Thoracic aorta (tissue), 2 donors: Measurements from ENCODE around the gene DUOXA1. TPM values are rescaled to one million over a fixed set of nuclear protein-coding genes. Genes with fewer than 3 reads are reported as not detected.

ENCODE experiments used
- ATAC-seq: fragments of 150-250 bp; one replicate; pipeline ENCODE4 v1.8.0; 2017; ENCODE audit warnings: low read depth; ENCODE audit not compliant: insufficient number of reproducible peaks, low FRiP score
- DNase-seq: peaks from one replicate; pipeline ENCODE4 v3.0.0-alpha.2; 2020; ENCODE audit warnings: low spot score
- H3K27ac ChIP-seq, 2 donors: fragments of 200-600 bp; sonication (generic); 1 replicate in 1 of 2; 2 replicates in 1 of 2; pipeline ENCODE4 v1.5.1; 2016; ENCODE audit warnings: mild to moderate bottlenecking in 2 of 2, moderate library complexity in 2 of 2
- H3K27me3 ChIP-seq: fragments of 200-600 bp; sonication (generic); replicated peaks from 2 replicates; pipeline ENCODE4 v1.6.0; 2016; ENCODE audit warnings: mild to moderate bottlenecking; ENCODE audit not compliant: insufficient read depth
- H3K36me3 ChIP-seq: fragments of 200-600 bp; sonication (generic); one replicate; pipeline ENCODE4 v1.5.1; 2016
- H3K4me1 ChIP-seq, 2 donors: fragments of 200-600 bp; sonication (generic); 1 replicate in 1 of 2; 2 replicates in 1 of 2; pipeline versions ENCODE4 v1.5.1 to v1.6.0; 2016; ENCODE audit warnings: low read depth in 2 of 2, mild to moderate bottlenecking in 1 of 2; ENCODE audit not compliant: control insufficient read depth in 1 of 2
- H3K4me3 ChIP-seq: fragments of 200-600 bp; sonication (generic); 2 replicates; pipeline ENCODE4 v1.5.1; 2016; ENCODE audit warnings: mild to moderate bottlenecking
- H3K9me3 ChIP-seq: fragments of 200-600 bp; sonication (generic); 2 replicates; pipeline ENCODE4 v1.5.1; 2016
- total RNA-seq, 2 donors: library from RNA; depleted of rRNA; stranded (reverse); fragments of >200 nt; gene quantifications; one replicate each; pipeline versions ENCODE4 v1.1.0 to v1.2.3, GENCODE V29; 2016
- TF ChIP-seq, protein P1 (sequence below): fragments of 200-600 bp; sonication (generic); IDR thresholded peaks from one replicate; pipeline ENCODE4 v1.5.1; 2019; ENCODE audit warnings: antibody characterized with exemption

Gene DUOXA1
- total RNA-seq, 2 donors from 2014 or later: 6.8 TPM; not detected in 1

DNA sequence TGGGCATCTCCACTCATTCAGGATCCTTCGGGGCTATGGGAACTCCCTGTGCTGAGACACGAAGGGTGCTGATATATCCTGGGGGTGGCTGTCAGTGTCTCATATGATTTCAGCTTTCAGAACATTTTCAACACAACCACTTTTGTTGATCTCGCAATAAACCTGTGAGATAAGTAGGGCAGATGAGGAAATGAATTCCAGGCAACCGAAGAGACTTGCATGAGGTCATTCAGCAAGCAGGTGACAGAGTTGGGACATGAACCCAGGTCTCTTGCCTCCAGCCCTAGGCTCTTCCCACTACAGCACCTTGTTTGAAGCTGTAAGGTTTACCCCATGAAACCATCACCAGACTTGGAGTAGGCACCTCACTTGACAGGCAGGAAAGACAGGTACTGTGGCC, 16.7 kb upstream of the DUOXA1 start:
- TF ChIP-seq, protein P1, sequence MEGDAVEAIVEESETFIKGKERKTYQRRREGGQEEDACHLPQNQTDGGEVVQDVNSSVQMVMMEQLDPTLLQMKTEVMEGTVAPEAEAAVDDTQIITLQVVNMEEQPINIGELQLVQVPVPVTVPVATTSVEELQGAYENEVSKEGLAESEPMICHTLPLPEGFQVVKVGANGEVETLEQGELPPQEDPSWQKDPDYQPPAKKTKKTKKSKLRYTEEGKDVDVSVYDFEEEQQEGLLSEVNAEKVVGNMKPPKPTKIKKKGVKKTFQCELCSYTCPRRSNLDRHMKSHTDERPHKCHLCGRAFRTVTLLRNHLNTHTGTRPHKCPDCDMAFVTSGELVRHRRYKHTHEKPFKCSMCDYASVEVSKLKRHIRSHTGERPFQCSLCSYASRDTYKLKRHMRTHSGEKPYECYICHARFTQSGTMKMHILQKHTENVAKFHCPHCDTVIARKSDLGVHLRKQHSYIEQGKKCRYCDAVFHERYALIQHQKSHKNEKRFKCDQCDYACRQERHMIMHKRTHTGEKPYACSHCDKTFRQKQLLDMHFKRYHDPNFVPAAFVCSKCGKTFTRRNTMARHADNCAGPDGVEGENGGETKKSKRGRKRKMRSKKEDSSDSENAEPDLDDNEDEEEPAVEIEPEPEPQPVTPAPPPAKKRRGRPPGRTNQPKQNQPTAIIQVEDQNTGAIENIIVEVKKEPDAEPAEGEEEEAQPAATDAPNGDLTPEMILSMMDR: no peak
- Histone ChIP-seq H3K9me3 (no peaks in the 10 kb centered on the region), H3K27ac (no peak overlapping the region), H3K36me3 (no peaks in the 10 kb centered on the region), H3K27me3 (no peaks in the 10 kb centered on the region), H3K4me1 (no peaks in the 10 kb centered on the region), H3K4me3 (no peak overlapping the region)
- no peak for DNase-seq
- no peak for ATAC-seq

DNA sequence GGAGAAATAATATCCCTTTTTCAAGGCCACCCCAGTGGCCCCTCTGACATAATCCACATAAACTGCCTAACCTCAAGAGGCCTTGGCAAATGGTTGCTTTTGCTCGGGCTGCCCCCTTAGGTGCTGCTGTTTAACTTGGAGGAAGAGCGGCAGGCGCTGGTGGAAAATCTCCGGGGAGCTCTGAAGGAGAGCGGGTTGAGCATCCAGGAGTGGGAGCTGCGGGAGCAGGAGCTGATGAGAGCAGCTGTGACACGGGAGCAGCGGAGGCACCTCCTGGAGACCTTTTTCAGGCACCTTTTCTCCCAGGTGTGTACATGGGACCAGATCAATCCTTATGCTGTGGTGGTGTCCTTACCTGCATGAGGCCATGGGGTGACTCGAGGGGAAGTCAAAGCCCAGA, 15.1 kb upstream of the DUOXA1 start:
- Histone ChIP-seq H3K9me3 (no peaks in the 10 kb centered on the region), H3K27me3 (no peaks in the 10 kb centered on the region), H3K36me3 (no peaks in the 10 kb centered on the region), H3K4me1 (no peaks in the 10 kb centered on the region), H3K4me3 (no peak overlapping the region), H3K27ac (no peak overlapping the region)
- ATAC-seq: no peak
- no peak for DNase-seq
- TF ChIP-seq, protein P1: no peak

DNA sequence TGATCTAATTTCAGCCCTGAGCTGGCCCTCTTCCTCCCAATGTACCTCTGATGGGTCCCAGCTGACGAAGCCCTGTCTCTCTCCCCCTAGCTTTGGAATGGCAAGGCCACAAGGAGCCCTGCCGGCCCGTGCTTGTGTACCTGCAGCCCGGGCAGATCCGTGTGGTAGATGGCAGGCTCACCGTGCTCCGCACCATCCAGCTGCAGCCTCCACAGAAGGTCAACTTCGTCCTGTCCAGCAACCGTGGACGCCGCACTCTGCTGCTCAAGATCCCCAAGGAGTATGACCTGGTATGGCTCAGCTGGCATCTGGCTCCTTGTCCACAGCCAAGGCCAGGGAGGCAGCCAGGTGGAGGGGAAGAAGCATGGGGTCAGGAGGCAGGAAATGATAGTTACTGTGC, 14.3 kb upstream of the DUOXA1 start:
- DNase-seq (no peak), ATAC-seq (no peak)
- Histone ChIP-seq H3K9me3 (no peaks in the 10 kb centered on the region), H3K27ac (no peak overlapping the region), H3K27me3 (no peaks in the 10 kb centered on the region), H3K4me1 (no peaks in the 10 kb centered on the region), H3K4me3 (no peak overlapping the region), H3K36me3 (no peaks in the 10 kb centered on the region)
- TF ChIP-seq, protein P1: no peak

DNA sequence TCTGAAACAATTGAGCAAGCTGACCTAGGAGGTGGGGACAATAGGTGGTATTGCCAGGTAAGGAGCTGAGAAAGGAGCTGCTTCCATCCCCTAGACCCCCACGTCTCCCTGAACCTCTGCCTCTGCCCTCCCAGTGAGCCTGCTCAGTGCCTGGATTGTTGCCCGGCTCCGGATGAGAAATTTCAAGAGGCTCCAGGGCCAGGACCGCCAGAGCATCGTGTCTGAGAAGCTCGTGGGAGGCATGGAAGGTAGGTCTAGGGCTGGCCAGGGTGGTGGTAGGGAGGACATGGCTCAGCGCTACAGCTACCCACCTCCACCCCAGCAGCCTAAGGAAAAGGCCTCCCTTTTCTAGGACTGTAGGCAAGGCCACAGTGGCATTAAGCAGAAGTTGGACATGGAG, 13.4 kb upstream of the DUOXA1 start:
- Histone ChIP-seq H3K27me3 (no peaks in the 10 kb centered on the region), H3K4me1 (no peaks in the 10 kb centered on the region), H3K36me3 (no peaks in the 10 kb centered on the region), H3K9me3 (no peaks in the 10 kb centered on the region), H3K4me3 (no peak overlapping the region), H3K27ac (no peak overlapping the region)
- TF ChIP-seq, protein P1: no peak
- ATAC-seq: no peak
- DNase-seq: no peak

DNA sequence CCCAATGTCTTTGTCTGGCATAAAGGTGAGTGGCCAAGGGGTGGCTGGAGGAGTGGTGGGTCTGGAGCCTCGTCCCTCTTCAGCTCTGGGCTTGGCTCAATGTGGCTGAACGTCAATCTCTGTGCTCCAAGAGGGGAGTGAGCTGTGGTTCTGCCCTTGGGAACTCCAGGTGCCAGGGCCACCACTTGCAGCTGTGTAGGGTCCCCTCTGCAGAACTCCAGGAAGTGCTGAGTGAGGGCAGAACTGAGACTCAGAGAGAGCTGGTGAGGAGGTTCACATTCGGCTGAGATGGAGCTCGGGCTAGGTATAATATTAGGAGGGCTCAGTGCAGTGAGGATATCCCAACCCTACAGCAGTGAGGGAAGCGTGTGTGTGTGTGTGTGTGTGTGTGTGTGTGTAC, 11.7 kb upstream of the DUOXA1 start:
- Histone ChIP-seq H3K4me3 (no peak overlapping the region), H3K36me3 (no peaks in the 10 kb centered on the region), H3K27me3 (peaks cover 4% of the 10 kb centered on the region), H3K9me3 (no peaks in the 10 kb centered on the region), H3K27ac (no peak overlapping the region), H3K4me1 (no peaks in the 10 kb centered on the region)
- ATAC-seq (no peak), DNase-seq (no peak)
- TF ChIP-seq, protein P1: no peak
